ENCODE measurements around the gene CAMTA1.

Gene CAMTA1

GRCh38 chr1:7642418-7642704 lies 857.1 kb downstream of the CAMTA1 start:
- Histone ChIP-seq H3K9ac (ENCODE audit: low read length) (no peak overlapping the region), H3K4me3 (ENCODE audit: low read depth in 1 of 2, low read length in 2 of 2) (no peak overlapping the region), H3K27ac (ENCODE audit: low read depth, low read length) (no peak overlapping the region), H3K36me3 (ENCODE audit: insufficient read depth, low read length) (no peaks in the 10 kb centered on the region), H3K9me3 (ENCODE audit: low read length) (no peaks in the 10 kb centered on the region), H3K27me3 (ENCODE audit: control insufficient read depth in 1 of 2, insufficient read depth in 2 of 2, low read length in 2 of 2) (no peaks in the 10 kb centered on the region), H3K4me1 (ENCODE audit: insufficient read depth, low read length) (peaks cover 7% of the 10 kb centered on the region)

DNA sequence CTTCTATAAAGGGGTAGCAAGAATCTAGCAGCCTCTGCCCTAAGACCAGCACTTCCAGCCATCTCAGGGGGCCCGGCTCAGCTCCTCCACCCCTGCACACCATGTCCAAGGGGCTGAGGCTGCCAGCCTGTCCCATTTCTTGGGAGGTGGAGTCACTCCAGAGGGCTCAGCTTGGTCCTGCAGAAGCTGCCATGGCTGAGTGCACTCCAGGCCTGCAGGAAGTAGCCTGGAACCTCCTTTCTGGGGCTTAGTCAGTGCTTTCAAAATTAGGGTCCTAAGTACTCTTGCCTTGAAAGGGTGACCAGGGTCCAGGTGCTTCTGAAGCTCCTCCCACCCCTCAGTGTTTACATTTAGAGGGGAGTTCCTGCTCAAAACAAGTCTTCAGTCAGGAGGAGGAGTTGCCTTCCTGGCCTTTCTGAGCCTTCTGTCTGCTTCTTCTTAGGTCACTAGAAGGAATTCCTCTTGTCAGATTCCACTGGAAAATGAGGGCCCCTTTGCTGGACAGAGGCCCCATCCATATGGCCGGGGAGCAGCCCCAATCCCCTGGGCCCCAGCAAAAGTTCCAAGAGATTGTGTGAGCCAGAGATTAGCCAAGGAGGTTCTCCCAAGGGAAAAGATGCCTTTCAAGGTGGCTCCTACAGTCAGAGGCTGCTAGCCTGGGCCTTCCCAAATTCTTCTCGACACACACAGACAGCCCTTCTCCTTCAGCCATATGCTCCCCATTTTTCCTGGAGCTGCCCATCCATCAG lies 857.7 kb downstream of the CAMTA1 start:
- H3K9ac ChIP-seq (ENCODE audit: low read length), result no peak overlapping the region
- H3K36me3 ChIP-seq (ENCODE audit: insufficient read depth, low read length), result no peaks in the 10 kb centered on the region
- peaks cover 7% of the 10 kb centered on the region for H3K4me1 ChIP-seq (ENCODE audit: insufficient read depth, low read length)
- no peak overlapping the region for H3K27ac ChIP-seq (ENCODE audit: low read depth, low read length)
- no peak overlapping the region for H3K4me3 ChIP-seq (ENCODE audit: low read depth in 1 of 2, low read length in 2 of 2)
- no peaks in the 10 kb centered on the region for H3K27me3 ChIP-seq (ENCODE audit: control insufficient read depth in 1 of 2, insufficient read depth in 2 of 2, low read length in 2 of 2)
- no peaks in the 10 kb centered on the region for H3K9me3 ChIP-seq (ENCODE audit: low read length)

- no peaks in the 10 kb centered on the region for H3K9me3 ChIP-seq (ENCODE audit: low read length)
- H3K27ac ChIP-seq (ENCODE audit: low read depth, low read length), result no peak overlapping the region
- no peak overlapping the region for H3K4me3 ChIP-seq (ENCODE audit: low read depth in 1 of 2, low read length in 2 of 2)
- H3K36me3 ChIP-seq (ENCODE audit: insufficient read depth, low read length), result no peaks in the 10 kb centered on the region
- H3K9ac ChIP-seq (ENCODE audit: low read length), result no peak overlapping the region
- peaks cover 7% of the 10 kb centered on the region for H3K4me1 ChIP-seq (ENCODE audit: insufficient read depth, low read length)
- H3K27me3 ChIP-seq (ENCODE audit: control insufficient read depth in 1 of 2, insufficient read depth in 2 of 2, low read length in 2 of 2), result no peaks in the 10 kb centered on the region
Measured at GRCh38 chr1:7643530-7643929, 858.3 kb downstream of the CAMTA1 start.

DNA sequence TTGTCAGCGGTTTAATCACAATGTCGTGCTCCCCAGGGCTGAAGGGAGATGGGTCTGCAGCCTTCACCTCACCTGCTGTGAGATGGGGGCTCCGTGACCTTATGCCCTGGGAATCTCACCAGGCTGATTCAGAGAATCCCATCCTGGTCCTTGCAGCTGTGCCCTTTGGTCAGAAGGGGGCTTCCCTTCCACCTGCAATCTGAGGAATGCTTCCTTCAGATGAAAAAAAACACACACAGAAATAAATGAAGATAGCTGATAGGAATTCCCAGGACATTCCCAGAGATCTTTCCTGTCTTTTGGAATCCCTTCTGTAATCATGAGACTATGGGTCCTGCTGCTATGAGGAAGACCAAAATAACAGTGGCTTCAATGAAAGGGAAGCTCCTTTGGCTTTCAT lies 858.8 kb downstream of the CAMTA1 start:
- Histone ChIP-seq H3K36me3 (ENCODE audit: insufficient read depth, low read length) (no peaks in the 10 kb centered on the region), H3K4me3 (ENCODE audit: low read depth in 1 of 2, low read length in 2 of 2) (no peak overlapping the region), H3K9ac (ENCODE audit: low read length) (no peak overlapping the region), H3K27me3 (ENCODE audit: control insufficient read depth in 1 of 2, insufficient read depth in 2 of 2, low read length in 2 of 2) (no peaks in the 10 kb centered on the region), H3K27ac (ENCODE audit: low read depth, low read length) (no peak overlapping the region), H3K4me1 (ENCODE audit: insufficient read depth, low read length) (peaks cover 7% of the 10 kb centered on the region), H3K9me3 (ENCODE audit: low read length) (no peaks in the 10 kb centered on the region)

DNA sequence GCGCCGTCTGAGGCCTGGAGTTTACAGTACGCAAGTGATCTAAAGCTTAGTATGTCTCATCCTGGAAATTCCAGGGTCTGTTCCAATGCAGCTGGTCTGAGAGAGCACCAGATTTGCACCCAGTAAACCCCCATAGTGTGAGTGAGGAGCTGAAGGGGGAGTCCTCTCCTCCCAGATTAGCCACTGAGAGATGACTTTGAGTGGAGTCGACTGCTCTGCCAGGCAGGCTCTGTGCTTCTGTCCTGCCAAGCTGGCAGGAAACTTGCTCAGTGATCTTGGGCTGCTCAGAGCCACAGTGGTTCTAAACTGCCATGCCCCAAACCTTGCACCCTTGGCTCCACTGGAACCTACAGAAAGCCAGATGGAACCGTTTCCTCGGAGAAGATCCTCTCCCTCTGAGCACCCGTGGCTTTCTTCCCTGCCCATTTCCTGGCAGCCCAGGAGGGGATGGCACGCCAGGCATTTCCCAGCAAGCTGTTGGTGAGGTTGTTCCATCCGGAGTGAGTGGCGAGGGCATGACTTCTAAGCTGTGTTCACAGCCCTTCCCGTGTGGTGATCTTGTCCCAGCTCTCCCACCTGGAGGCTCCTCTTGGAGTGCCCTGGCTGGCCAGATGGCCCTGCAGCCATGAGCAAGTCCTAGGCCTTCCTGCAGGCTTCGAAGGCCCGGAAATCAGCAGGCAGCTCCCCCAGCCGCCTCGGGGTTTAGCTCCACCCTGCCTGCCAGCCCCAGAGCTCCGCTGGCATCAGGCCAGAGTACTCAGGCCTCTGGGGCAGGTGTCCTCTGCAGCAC lies 859.9 kb downstream of the CAMTA1 start:
- H3K4me3 ChIP-seq (ENCODE audit: low read depth in 1 of 2, low read length in 2 of 2), result no peak overlapping the region
- no peak overlapping the region for H3K9ac ChIP-seq (ENCODE audit: low read length)
- no peak overlapping the region for H3K27ac ChIP-seq (ENCODE audit: low read depth, low read length)
- H3K9me3 ChIP-seq (ENCODE audit: low read length), result no peaks in the 10 kb centered on the region
- peaks cover 7% of the 10 kb centered on the region for H3K4me1 ChIP-seq (ENCODE audit: insufficient read depth, low read length)
- no peaks in the 10 kb centered on the region for H3K27me3 ChIP-seq (ENCODE audit: control insufficient read depth in 1 of 2, insufficient read depth in 2 of 2, low read length in 2 of 2)
- no peaks in the 10 kb centered on the region for H3K36me3 ChIP-seq (ENCODE audit: insufficient read depth, low read length)

- Histone ChIP-seq H3K27ac (ENCODE audit: low read depth, low read length) (no peak overlapping the region), H3K36me3 (ENCODE audit: insufficient read depth, low read length) (no peaks in the 10 kb centered on the region), H3K4me1 (ENCODE audit: insufficient read depth, low read length) (peaks cover 7% of the 10 kb centered on the region), H3K9me3 (ENCODE audit: low read length) (no peaks in the 10 kb centered on the region), H3K4me3 (ENCODE audit: low read depth in 1 of 2, low read length in 2 of 2) (no peak overlapping the region), H3K27me3 (ENCODE audit: control insufficient read depth in 1 of 2, insufficient read depth in 2 of 2, low read length in 2 of 2) (no peaks in the 10 kb centered on the region), H3K9ac (ENCODE audit: low read length) (no peak overlapping the region)
Measured at GRCh38 chr1:7645751-7646048, 860.4 kb downstream of the CAMTA1 start.

GRCh38 chr1:7646164-7646563 lies 860.9 kb downstream of the CAMTA1 start:
- Histone ChIP-seq H3K27ac (ENCODE audit: low read depth, low read length) (no peak overlapping the region), H3K9ac (ENCODE audit: low read length) (no peak overlapping the region), H3K27me3 (ENCODE audit: control insufficient read depth in 1 of 2, insufficient read depth in 2 of 2, low read length in 2 of 2) (no peaks in the 10 kb centered on the region), H3K4me1 (ENCODE audit: insufficient read depth, low read length) (peaks cover 7% of the 10 kb centered on the region), H3K36me3 (ENCODE audit: insufficient read depth, low read length) (no peaks in the 10 kb centered on the region), H3K9me3 (ENCODE audit: low read length) (no peaks in the 10 kb centered on the region), H3K4me3 (ENCODE audit: low read depth in 1 of 2, low read length in 2 of 2) (no peak overlapping the region)

DNA sequence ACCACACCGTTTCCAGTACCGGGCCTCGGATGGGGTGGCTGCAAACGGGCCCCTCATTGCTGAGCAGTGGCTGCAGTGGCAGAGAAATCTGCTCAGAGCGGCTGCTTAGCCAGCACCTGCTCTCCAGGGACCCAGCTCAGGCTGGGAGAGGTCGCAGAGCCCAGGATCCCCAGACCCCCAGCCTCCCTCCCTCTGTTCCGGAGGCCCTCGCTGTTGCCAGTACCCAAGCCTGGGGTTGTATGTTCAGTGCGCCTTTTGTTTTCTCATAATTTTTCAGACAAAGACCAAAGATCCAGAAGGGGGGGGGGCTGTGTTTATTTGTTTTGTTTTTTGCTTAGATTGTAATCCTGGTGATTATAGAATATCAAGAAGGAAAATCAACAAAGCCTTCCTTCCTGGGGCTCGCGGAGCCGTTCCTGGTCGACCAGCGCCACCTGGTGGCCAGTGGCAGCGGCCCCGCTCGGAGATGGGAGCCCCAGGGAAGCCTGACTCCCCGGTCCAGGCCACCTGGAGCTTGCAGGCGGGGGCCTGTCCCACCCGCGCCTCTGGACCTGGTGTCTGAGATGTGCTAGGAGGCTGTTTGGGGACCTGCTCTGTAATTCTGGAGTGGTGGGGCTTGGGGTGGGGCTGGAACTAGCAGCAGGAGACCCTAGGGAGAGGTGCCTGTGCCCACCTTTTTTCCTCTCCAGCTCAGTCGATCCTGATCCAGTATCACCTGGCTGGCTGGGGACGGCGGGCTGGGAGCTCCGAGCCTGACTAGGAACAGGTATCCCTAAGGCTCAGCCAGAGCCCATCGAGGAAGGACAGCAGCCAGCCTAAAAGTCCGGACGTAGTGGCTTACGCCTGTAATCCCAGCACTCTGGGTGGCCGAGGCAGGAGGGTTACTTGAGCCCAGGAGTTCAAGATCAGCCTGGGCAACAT lies 862.0 kb downstream of the CAMTA1 start:
- no peaks in the 10 kb centered on the region for H3K36me3 ChIP-seq (ENCODE audit: insufficient read depth, low read length)
- no peak overlapping the region for H3K27ac ChIP-seq (ENCODE audit: low read depth, low read length)
- no peaks in the 10 kb centered on the region for H3K9me3 ChIP-seq (ENCODE audit: low read length)
- peaks cover 7% of the 10 kb centered on the region for H3K4me1 ChIP-seq (ENCODE audit: insufficient read depth, low read length)
- no peak overlapping the region for H3K4me3 ChIP-seq (ENCODE audit: low read depth in 1 of 2, low read length in 2 of 2)
- H3K9ac ChIP-seq (ENCODE audit: low read length), result no peak overlapping the region
- no peaks in the 10 kb centered on the region for H3K27me3 ChIP-seq (ENCODE audit: control insufficient read depth in 1 of 2, insufficient read depth in 2 of 2, low read length in 2 of 2)

DNA sequence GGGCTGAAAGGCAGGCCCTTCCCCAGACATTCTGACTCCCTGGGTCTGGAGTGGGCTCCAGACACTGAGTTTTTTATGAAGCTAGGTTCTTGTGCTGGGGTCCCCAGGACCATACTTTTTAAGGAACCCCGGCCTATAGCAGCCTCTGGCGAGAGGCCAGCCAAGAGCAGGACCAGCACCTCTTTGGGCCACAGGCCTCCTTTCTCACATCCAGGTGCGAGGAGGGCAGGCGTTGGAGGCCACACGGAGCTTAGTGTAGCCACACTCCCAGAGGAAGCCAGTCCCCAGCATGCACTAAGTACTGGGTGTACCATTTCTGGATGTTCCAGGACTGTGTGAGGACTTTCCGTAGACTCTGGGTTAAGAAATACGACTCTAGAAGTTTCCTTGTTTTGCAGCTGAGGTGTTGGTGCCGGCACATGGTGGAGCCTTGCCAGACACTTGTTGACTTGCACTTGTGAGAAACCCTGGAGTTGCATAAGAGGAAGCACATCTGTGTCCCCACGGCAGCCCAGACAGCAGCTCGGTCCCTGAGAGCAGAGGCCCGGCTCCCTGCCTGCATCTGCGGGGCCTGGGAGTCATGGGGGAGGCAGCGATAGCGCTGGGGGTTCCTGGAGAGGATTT lies 863.6 kb downstream of the CAMTA1 start:
- Histone ChIP-seq H3K4me1 (ENCODE audit: insufficient read depth, low read length) (peaks cover 7% of the 10 kb centered on the region), H3K27me3 (ENCODE audit: control insufficient read depth in 1 of 2, insufficient read depth in 2 of 2, low read length in 2 of 2) (no peaks in the 10 kb centered on the region), H3K27ac (ENCODE audit: low read depth, low read length) (no peak overlapping the region), H3K36me3 (ENCODE audit: insufficient read depth, low read length) (no peaks in the 10 kb centered on the region), H3K9ac (ENCODE audit: low read length) (no peak overlapping the region), H3K4me3 (ENCODE audit: low read depth in 1 of 2, low read length in 2 of 2) (no peak overlapping the region), H3K9me3 (ENCODE audit: low read length) (no peaks in the 10 kb centered on the region)

GRCh38 chr1:7650801-7651200 lies 865.5 kb downstream of the CAMTA1 start:
- Histone ChIP-seq H3K27me3 (ENCODE audit: control insufficient read depth in 1 of 2, insufficient read depth in 2 of 2, low read length in 2 of 2) (no peaks in the 10 kb centered on the region), H3K4me3 (ENCODE audit: low read depth in 1 of 2, low read length in 2 of 2) (no peak overlapping the region), H3K9me3 (ENCODE audit: low read length) (no peaks in the 10 kb centered on the region), H3K27ac (ENCODE audit: low read depth, low read length) (no peak overlapping the region), H3K9ac (ENCODE audit: low read length) (no peak overlapping the region), H3K36me3 (ENCODE audit: insufficient read depth, low read length) (no peaks in the 10 kb centered on the region), H3K4me1 (ENCODE audit: insufficient read depth, low read length) (no peaks in the 10 kb centered on the region)

GRCh38 chr1:7651203-7651602 lies 865.9 kb downstream of the CAMTA1 start:
- no peak overlapping the region for H3K9ac ChIP-seq (ENCODE audit: low read length)
- H3K27me3 ChIP-seq (ENCODE audit: control insufficient read depth in 1 of 2, insufficient read depth in 2 of 2, low read length in 2 of 2), result no peaks in the 10 kb centered on the region
- H3K36me3 ChIP-seq (ENCODE audit: insufficient read depth, low read length), result no peaks in the 10 kb centered on the region
- H3K4me3 ChIP-seq (ENCODE audit: low read depth in 1 of 2, low read length in 2 of 2), result no peak overlapping the region
- no peaks in the 10 kb centered on the region for H3K4me1 ChIP-seq (ENCODE audit: insufficient read depth, low read length)
- H3K27ac ChIP-seq (ENCODE audit: low read depth, low read length), result no peak overlapping the region
- H3K9me3 ChIP-seq (ENCODE audit: low read length), result no peaks in the 10 kb centered on the region

Measured in muscle layer of colon (tissue), 2 donors.